SH-SY5Y (cell line): Measurements from ENCODE around the gene CNNM2.

ENCODE experiments used
- GATA2 ChIP-seq: IDR thresholded peaks from 2 replicates; pipeline ENCODE4 v1.6.1; 2011; ENCODE audit warnings: mild to moderate bottlenecking, low read depth, low read length
- GATA3 ChIP-seq: IDR thresholded peaks from 2 replicates; pipeline ENCODE4 v1.6.1; 2011; ENCODE audit warnings: low read depth, mild to moderate bottlenecking, low read length, moderate library complexity

DNA sequence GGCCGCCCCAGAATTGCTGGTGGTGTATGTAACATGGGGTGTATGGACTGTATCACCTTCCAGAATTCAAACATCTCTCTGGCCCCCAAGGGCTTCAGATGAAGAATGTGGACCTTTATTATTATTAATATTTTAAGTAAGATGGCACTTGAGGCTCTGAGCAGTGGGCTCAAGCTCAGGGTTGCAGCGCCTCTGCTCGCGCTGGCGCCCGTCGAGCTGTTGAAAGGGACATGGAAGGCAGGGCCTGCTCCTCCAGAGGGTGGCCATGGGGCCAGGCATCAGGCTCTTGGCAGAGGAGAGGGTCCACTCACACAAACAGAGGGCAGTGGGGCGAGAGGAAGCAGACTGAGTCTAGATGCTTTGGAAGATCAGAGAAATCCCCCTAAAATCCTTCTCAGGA lies 154.8 kb downstream of the CNNM2 start:
- TF ChIP-seq GATA3: no peak
- no peak for TF ChIP-seq GATA2
